SK-N-MC (cell line): ENCODE measurements around the gene NEGR1.

Experiments used
- EZH2 ChIP-seq: fragments of 200-600 bp; sonication (generic); IDR thresholded peaks from one replicate; pipeline ENCODE4 v1.6.1; 2017; ENCODE audit warnings: antibody characterized with exemption
- POLR2AphosphoS5 ChIP-seq: IDR thresholded peaks from 2 replicates; pipeline ENCODE4 v1.6.1; 2012; ENCODE audit warnings: mild to moderate bottlenecking, low read depth, low read length, borderline replicate concordance

- TF ChIP-seq POLR2AphosphoS5 (no peak), EZH2 (no peak)
Measured at GRCh38 chr1:71640116-71640515, 642.2 kb downstream of the NEGR1 start.
